HK-2 (cell line): Measurements from ENCODE around the gene TGFBI.

Source experiments
- DNase-seq: peaks from one replicate; pipeline ENCODE4 v3.0.0-alpha.2; 2018; ENCODE audit not compliant: unreplicated experiment

TGFBI gene

GRCh38 chr5:136001466-136001981 lies 27.3 kb upstream of the TGFBI start:
- DNase-seq = no peak

- DNase-seq = no peak
Observed at GRCh38 chr5:136004436-136004835, 24.4 kb upstream of the TGFBI start.

- no peak for DNase-seq
Observed at GRCh38 chr5:136005476-136005875, 23.3 kb upstream of the TGFBI start.

GRCh38 chr5:136006164-136006563 lies 22.6 kb upstream of the TGFBI start:
- no peak for DNase-seq

GRCh38 chr5:136006761-136007251 lies 22.0 kb upstream of the TGFBI start:
- DNase-seq = no peak

GRCh38 chr5:136007271-136007670 lies 21.5 kb upstream of the TGFBI start:
- no peak for DNase-seq

- no peak for DNase-seq
Observed at GRCh38 chr5:136011414-136012001, 17.3 kb upstream of the TGFBI start.

- DNase-seq = no peak
Observed at GRCh38 chr5:136012041-136012804, 16.6 kb upstream of the TGFBI start.

- DNase-seq = no peak
Observed at GRCh38 chr5:136013559-136013958, 15.2 kb upstream of the TGFBI start.

- DNase-seq = no peak
Observed at GRCh38 chr5:136014049-136015002, 14.5 kb upstream of the TGFBI start.

- DNase-seq = no peak
Observed at GRCh38 chr5:136015003-136015375, 13.8 kb upstream of the TGFBI start.

- no peak for DNase-seq
Observed at GRCh38 chr5:136015966-136016650, 12.7 kb upstream of the TGFBI start.

- peak; percentile 89 for DNase-seq
Observed at GRCh38 chr5:136016945-136017530, 11.8 kb upstream of the TGFBI start.

GRCh38 chr5:136018814-136019783 lies 9.7 kb upstream of the TGFBI start:
- no peak for DNase-seq

- DNase-seq = no peak
Observed at GRCh38 chr5:136020001-136020382, 8.8 kb upstream of the TGFBI start.

- peak; percentile 84 for DNase-seq
Observed at GRCh38 chr5:136020383-136021015, 8.3 kb upstream of the TGFBI start.

- DNase-seq = no peak
Observed at GRCh38 chr5:136021016-136021405, 7.8 kb upstream of the TGFBI start.

GRCh38 chr5:136022965-136023364 lies 5.8 kb upstream of the TGFBI start:
- no peak for DNase-seq

GRCh38 chr5:136023958-136024541 lies 4.7 kb upstream of the TGFBI start:
- DNase-seq = no peak
